Measurements from ENCODE around the gene HOXA3.

DNA sequence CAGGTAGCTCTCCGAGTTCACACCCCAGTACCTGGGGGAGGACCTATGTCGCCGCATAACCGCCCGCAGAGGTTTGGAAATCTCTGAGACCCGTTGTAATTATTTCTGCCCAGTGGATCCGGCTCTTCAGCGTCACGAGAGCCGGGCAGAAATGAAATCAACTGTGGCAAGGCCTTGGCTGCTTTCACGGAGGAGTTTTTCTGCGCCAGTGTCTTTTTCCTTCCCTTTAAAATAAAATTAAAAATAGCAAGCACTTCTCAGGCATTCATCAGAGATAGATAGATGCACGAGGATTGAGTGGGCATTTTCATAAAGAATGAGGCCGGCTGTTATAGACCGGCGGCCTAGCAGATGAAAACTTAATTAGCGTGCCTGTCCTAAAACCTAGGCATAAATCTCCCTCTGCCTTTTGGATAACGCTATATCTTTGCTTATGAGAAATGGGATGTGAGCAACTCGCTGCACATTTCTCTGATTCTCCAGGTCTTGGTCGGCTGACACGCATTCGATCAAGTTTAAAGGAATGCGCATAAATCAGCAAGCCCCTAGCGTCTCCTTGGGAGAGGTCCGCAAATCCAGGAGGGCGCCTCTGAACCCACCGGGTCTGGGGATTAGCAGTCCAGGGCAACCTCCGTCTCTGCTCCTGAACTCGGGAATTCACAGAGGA, 41.1 kb upstream of the HOXA3 start:
- TF ChIP-seq POLR2A (IDR thresholded peaks at IDR 0.05; ENCODE audit: low read depth): no peak
- TF ChIP-seq, protein P1, sequence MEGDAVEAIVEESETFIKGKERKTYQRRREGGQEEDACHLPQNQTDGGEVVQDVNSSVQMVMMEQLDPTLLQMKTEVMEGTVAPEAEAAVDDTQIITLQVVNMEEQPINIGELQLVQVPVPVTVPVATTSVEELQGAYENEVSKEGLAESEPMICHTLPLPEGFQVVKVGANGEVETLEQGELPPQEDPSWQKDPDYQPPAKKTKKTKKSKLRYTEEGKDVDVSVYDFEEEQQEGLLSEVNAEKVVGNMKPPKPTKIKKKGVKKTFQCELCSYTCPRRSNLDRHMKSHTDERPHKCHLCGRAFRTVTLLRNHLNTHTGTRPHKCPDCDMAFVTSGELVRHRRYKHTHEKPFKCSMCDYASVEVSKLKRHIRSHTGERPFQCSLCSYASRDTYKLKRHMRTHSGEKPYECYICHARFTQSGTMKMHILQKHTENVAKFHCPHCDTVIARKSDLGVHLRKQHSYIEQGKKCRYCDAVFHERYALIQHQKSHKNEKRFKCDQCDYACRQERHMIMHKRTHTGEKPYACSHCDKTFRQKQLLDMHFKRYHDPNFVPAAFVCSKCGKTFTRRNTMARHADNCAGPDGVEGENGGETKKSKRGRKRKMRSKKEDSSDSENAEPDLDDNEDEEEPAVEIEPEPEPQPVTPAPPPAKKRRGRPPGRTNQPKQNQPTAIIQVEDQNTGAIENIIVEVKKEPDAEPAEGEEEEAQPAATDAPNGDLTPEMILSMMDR (IDR thresholded peaks at IDR 0.05): no peak

All from esophagus muscularis mucosa (tissue), 3 donors.